ENCODE measurements around the gene PPP3CA. TPM values are rescaled to one million over a fixed set of nuclear protein-coding genes. Genes with fewer than 3 reads are reported as not detected.

PPP3CA gene
- total RNA-seq, 4 donors from 2014 or later, result 38.5 to 46.7 (median 40.6) TPM

DNA sequence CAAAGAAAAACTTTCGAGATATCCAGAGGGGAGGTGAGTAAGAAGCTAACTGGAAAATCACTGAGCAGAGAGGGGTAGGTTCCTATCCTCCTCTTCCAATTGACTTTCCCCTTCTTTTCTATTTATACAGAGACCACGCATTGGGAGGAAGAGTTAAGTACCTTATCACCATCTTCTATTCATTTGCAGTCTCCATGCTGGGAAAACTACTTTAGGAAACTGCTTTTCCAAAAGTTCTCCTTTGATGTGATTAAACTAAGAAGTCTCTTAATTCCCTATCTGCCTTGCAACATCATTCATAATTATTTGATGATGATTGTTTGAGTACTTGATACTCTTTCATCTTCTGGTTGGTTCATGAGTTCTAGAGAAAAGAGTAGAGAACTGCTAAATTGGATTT, 306.6 kb downstream of the PPP3CA start:
- TF ChIP-seq CTCF (IDR thresholded peaks at IDR 0.05) (no peak), POLR2A (IDR thresholded peaks at IDR 0.05) (no peak)
- H3K4me3 ChIP-seq (ENCODE audit: low read depth, poor library complexity, severe bottlenecking), result no peak overlapping the region
- intact Hi-C loops (cut with DNase I; ENCODE audit: low total_unique reads), result no loop called here
- DNase-seq (ENCODE audit: low spot score in 2 of 2), result no peak
- 68 to 92% methylated on average over 2 of the region's 2 CpGs for WGBS, 2 donors

GRCh38 chr4:101039367-101039766, 308.0 kb downstream of the PPP3CA start:
- WGBS, 2 donors, result 95 to 96% methylated on average over 5 of the region's 5 CpGs

GRCh38 chr4:101037938-101038413, 309.4 kb downstream of the PPP3CA start:
- TF ChIP-seq CTCF (IDR thresholded peaks at IDR 0.05), result no peak
- TF ChIP-seq POLR2A (IDR thresholded peaks at IDR 0.05), result no peak
- intact Hi-C loops (cut with DNase I; ENCODE audit: low total_unique reads), result no loop called here
- no peak for DNase-seq (ENCODE audit: low spot score in 2 of 2)
- whole genome bisulfite sequencing, 2 donors, result 65 to 77% methylated on average over 1 of the region's 1 CpG
- H3K4me3 ChIP-seq (ENCODE audit: low read depth, poor library complexity, severe bottlenecking), result no peak overlapping the region

More at GRCh38 chr4:101039367-101039766, 308.0 kb downstream of the PPP3CA start:
- TF ChIP-seq CTCF (IDR thresholded peaks at IDR 0.05), result no peak
- no peak for TF ChIP-seq POLR2A (IDR thresholded peaks at IDR 0.05)
- intact Hi-C loops (cut with DNase I; ENCODE audit: low total_unique reads), result no loop called here
- no peak overlapping the region for H3K4me3 ChIP-seq (ENCODE audit: low read depth, poor library complexity, severe bottlenecking)
- DNase-seq (ENCODE audit: low spot score in 2 of 2), result no peak

DNA sequence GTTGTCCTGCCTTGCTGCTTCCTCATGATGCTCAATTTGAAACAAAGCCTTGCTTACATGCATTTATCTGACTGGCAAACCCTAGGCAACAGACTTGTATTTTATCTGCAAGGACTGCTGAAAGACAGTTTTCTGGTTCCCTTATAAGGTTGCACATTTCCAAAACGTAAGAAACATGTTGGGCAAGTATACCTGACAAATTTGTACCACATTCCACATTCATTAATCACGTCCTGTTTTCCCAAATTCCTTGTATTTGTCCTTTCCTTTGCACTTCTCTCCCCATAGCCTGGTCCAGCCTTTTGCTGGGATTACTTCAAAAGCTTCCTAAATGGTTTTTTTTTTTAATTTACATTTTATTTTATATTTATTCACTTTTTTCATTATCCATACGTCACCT, 310.1 kb downstream of the PPP3CA start:
- DNase-seq (ENCODE audit: low spot score in 2 of 2), result no peak
- intact Hi-C loops (cut with DNase I; ENCODE audit: low total_unique reads), result no loop called here
- no peak overlapping the region for H3K4me3 ChIP-seq (ENCODE audit: low read depth, poor library complexity, severe bottlenecking)
- 87% methylated on average over 3 of the region's 3 CpGs for WGBS, 2 donors
- TF ChIP-seq POLR2A (IDR thresholded peaks at IDR 0.05) (no peak), CTCF (IDR thresholded peaks at IDR 0.05) (no peak)

GRCh38 chr4:101035487-101035886, 311.8 kb downstream of the PPP3CA start:
- no peak for DNase-seq (ENCODE audit: low spot score in 2 of 2)
- WGBS, 2 donors, result 81 to 88% methylated on average over 2 of the region's 2 CpGs
- intact Hi-C loops (cut with DNase I; ENCODE audit: low total_unique reads), result no loop called here
- TF ChIP-seq POLR2A (IDR thresholded peaks at IDR 0.05) (no peak), CTCF (IDR thresholded peaks at IDR 0.05) (no peak)
- H3K4me3 ChIP-seq (ENCODE audit: low read depth, poor library complexity, severe bottlenecking), result no peak overlapping the region

DNA sequence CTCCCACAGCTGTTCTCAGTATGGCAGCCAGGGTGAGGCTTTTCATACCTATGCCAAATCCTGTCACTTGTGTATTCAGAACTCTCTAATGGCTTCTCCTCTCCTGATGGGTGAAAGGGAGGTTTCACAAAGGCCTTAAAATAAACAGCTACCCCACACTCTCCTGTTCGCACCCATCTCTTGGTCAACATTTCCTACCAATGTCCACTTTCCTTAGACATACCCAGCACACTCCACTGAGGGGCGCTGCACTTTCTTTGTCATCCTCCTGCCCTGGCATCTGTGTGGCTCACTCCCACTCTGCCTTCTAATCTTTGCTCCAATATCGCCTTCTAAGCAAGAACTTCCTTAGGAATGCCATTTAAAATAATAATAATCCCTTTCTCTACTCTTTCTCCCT, 313.3 kb downstream of the PPP3CA start:
- intact Hi-C loops (cut with DNase I; ENCODE audit: low total_unique reads), result no loop called here
- no peak for TF ChIP-seq CTCF (IDR thresholded peaks at IDR 0.05)
- no peak for TF ChIP-seq POLR2A (IDR thresholded peaks at IDR 0.05)
- no peak overlapping the region for H3K4me3 ChIP-seq (ENCODE audit: low read depth, poor library complexity, severe bottlenecking)
- WGBS, 2 donors, result 96 to 98% methylated on average over 3 of the region's 3 CpGs
- DNase-seq (ENCODE audit: low spot score in 2 of 2), result no peak

Data from lower leg skin (tissue), 4 donors.